HCT116 (cell line): Measurements from ENCODE around the gene CDC42EP1.

Source experiments
- CBX3 ChIP-seq: IDR thresholded peaks from 2 replicates; pipeline ENCODE4 v1.6.1; 2012; ENCODE audit warnings: low read depth
- EGR1 ChIP-seq: IDR thresholded peaks from 2 replicates; pipeline ENCODE4 v1.6.1; 2012; ENCODE audit warnings: low read depth
- EZH2 ChIP-seq: fragments of 200-600 bp; sonication (generic); IDR thresholded peaks from 2 replicates; pipeline ENCODE4 v1.6.1; 2017; ENCODE audit warnings: antibody characterized with exemption, mixed run types
- POLR2A ChIP-seq: IDR thresholded peaks from 2 replicates; pipeline ENCODE4 v1.7.0; 2011; ENCODE audit warnings: borderline replicate concordance; ENCODE audit not compliant: insufficient read depth, insufficient read length; ENCODE audit errors: extremely low read depth
- POLR2AphosphoS5 ChIP-seq: IDR thresholded peaks from 2 replicates; pipeline ENCODE4 v1.6.1; 2011; ENCODE audit warnings: mild to moderate bottlenecking, low read depth, low read length, moderate library complexity
- SP1 ChIP-seq: IDR thresholded peaks from 2 replicates; pipeline ENCODE4 v1.6.1; 2012; ENCODE audit warnings: low read depth
- ZBTB33 ChIP-seq: IDR thresholded peaks from 2 replicates; pipeline ENCODE4 v1.6.1; 2011; ENCODE audit warnings: mild to moderate bottlenecking, low read length, moderate library complexity; ENCODE audit not compliant: insufficient replicate concordance; ENCODE audit errors: extremely low read depth
- ZNF274 ChIP-seq: fragments of 200-500 bp; sonication (Bioruptor generic); IDR thresholded peaks from 2 replicates; pipeline ENCODE4 v1.6.1; 2014; ENCODE audit warnings: mild to moderate bottlenecking, low read depth, low read length, inconsistent platforms
- TF ChIP-seq, protein P1 (sequence below), 3 experiments: fragments of 200-600 bp in 1 of 3; sonication (generic) in 1 of 3; IDR thresholded peaks in 2 of 3; conservative IDR thresholded peaks in 1 of 3; 2 replicates each; pipeline ENCODE4 v1.5.1; 2012 to 2017; ENCODE audit warnings: low read depth in 2 of 3, low read length in 2 of 3, antibody characterized with exemption in 1 of 3, borderline replicate concordance in 1 of 3, control low read depth in 1 of 3, mild to moderate bottlenecking in 1 of 3, mixed read lengths in 1 of 3, mixed run types in 1 of 3, moderate library complexity in 1 of 3; ENCODE audit not compliant: insufficient read depth in 1 of 3

DNA sequence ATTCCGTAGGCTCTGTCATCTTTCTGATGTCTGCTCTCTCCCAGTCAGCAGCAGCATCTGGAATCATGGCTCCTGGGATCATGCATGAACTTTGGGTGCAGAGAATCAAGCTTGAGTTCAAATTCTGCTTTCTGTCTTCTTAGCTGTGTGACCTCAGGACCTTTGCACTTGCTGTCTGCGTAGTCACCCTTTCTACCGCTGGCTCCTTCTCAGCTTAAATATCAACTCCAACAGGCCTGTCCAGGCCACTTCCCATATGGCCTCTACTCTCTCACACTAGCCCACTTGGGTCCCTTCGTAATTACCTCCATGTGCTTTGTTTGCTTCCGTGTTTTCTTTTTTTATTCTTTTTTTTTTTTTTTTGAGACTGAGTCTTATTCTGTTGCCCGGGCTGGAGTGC, 43.8 kb downstream of the CDC42EP1 start:
- TF ChIP-seq POLR2AphosphoS5 (no peak), EGR1 (no peak), SP1 (no peak), ZNF274 (no peak), ZBTB33 (no peak), POLR2A (no peak), CBX3 (no peak), EZH2 (no peak)
- TF ChIP-seq, protein P1, sequence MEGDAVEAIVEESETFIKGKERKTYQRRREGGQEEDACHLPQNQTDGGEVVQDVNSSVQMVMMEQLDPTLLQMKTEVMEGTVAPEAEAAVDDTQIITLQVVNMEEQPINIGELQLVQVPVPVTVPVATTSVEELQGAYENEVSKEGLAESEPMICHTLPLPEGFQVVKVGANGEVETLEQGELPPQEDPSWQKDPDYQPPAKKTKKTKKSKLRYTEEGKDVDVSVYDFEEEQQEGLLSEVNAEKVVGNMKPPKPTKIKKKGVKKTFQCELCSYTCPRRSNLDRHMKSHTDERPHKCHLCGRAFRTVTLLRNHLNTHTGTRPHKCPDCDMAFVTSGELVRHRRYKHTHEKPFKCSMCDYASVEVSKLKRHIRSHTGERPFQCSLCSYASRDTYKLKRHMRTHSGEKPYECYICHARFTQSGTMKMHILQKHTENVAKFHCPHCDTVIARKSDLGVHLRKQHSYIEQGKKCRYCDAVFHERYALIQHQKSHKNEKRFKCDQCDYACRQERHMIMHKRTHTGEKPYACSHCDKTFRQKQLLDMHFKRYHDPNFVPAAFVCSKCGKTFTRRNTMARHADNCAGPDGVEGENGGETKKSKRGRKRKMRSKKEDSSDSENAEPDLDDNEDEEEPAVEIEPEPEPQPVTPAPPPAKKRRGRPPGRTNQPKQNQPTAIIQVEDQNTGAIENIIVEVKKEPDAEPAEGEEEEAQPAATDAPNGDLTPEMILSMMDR (IDR thresholded peaks at IDR 0.05 in 2 of 3, conservative IDR thresholded peaks at IDR 0.05 in 1 of 3; ENCODE audit: borderline replicate concordance in 1 of 3, insufficient read depth in 1 of 3, low read depth in 2 of 3, low read length in 2 of 3) = no peak
